PC-3 (cell line): ENCODE data around the gene TCERG1L. TPM values are rescaled to one million over a fixed set of nuclear protein-coding genes. Genes with fewer than 3 reads are reported as not detected.

Source experiments
- ATAC-seq: fragments of 200-7000 bp; cut with Tn5 transposase; 2 replicates; pipeline ENCODE4 v1.9.1; 2020; ENCODE audit warnings: mild to moderate bottlenecking, moderate library complexity
- BruUV-seq: library from RNA; stranded (reverse); fragments of 400-500 nt; replicated peaks from 2 replicates; lab custom pipeline; 2021; lab: Mats Ljungman, UMichigan
- CTCF ChIA-PET: fragments of 300-600 bp; sonication (Branson Sonifier 250); formaldehyde crosslinking; loops from one replicate; lab custom pipeline; 2022; ENCODE audit warnings: antibody characterized with exemption; lab: Charles Lee
- POLR2A ChIA-PET: fragments of 300-600 bp; sonication (Branson Sonifier 250); formaldehyde crosslinking; loops from one replicate; lab custom pipeline; 2022; ENCODE audit warnings: antibody characterized with exemption; ENCODE audit not compliant: unreplicated experiment; lab: Charles Lee
- DNase-seq: peaks from one replicate; pipeline ENCODE4 v3.0.0-alpha.2; 2015
- H2AFZ ChIP-seq: fragments of 300-600 bp; sonication (generic); 2 replicates; pipeline ENCODE4 v1.6.0; 2016; ENCODE audit warnings: antibody characterized with exemption, low read length
- H3F3A ChIP-seq: fragments of 300-600 bp; sonication (generic); one replicate; pipeline ENCODE4 v1.6.0; 2017; ENCODE audit warnings: antibody characterized with exemption, low read length, control low read depth, mild to moderate bottlenecking; ENCODE audit not compliant: unreplicated experiment
- H3K27ac ChIP-seq: fragments of 300-600 bp; sonication (generic); 2 replicates; pipeline ENCODE4 v1.5.1; 2016; ENCODE audit warnings: mild to moderate bottlenecking, low read length
- H3K27me3 ChIP-seq: fragments of 300-600 bp; sonication (generic); 2 replicates; pipeline ENCODE4 v1.6.1; 2016; ENCODE audit warnings: low read length, mixed read lengths
- H3K36me3 ChIP-seq: fragments of 300-600 bp; sonication (generic); 2 replicates; pipeline ENCODE4 v1.6.1; 2016; ENCODE audit warnings: low read depth, mixed run types, low read length, mixed read lengths
- H3K4me1 ChIP-seq: fragments of 300-600 bp; sonication (generic); 2 replicates; pipeline ENCODE4 v1.5.1; 2016; ENCODE audit warnings: low read length; ENCODE audit not compliant: insufficient read depth
- H3K4me2 ChIP-seq: fragments of 300-600 bp; sonication (generic); 2 replicates; pipeline ENCODE4 v1.6.0; 2016; ENCODE audit warnings: low read length
- H3K4me3 ChIP-seq: fragments of 300-600 bp; sonication (generic); 2 replicates; pipeline ENCODE4 v1.5.1; 2016; ENCODE audit warnings: mild to moderate bottlenecking, low read length, mixed read lengths
- H3K79me2 ChIP-seq: fragments of 300-600 bp; sonication (generic); 2 replicates; pipeline ENCODE4 v1.6.1; 2017; ENCODE audit warnings: low read length, mixed read lengths
- H3K9ac ChIP-seq: fragments of 300-600 bp; sonication (generic); 2 replicates; pipeline ENCODE4 v1.6.0; 2016; ENCODE audit warnings: mild to moderate bottlenecking, low read length
- H3K9me2 ChIP-seq: fragments of 300-600 bp; sonication (generic); replicated peaks from 2 replicates; pipeline ENCODE4 v1.6.1; 2016; ENCODE audit warnings: mixed run types, low read length, mixed read lengths
- H3K9me3 ChIP-seq: fragments of 300-600 bp; sonication (generic); 2 replicates; pipeline ENCODE4 v1.6.1; 2016; ENCODE audit warnings: low read length, mixed read lengths
- H4K20me1 ChIP-seq: fragments of 300-600 bp; sonication (generic); 2 replicates; pipeline ENCODE4 v1.6.1; 2016; ENCODE audit warnings: low read length, mixed read lengths
- CTCF ChIP-seq: fragments of 300-600 bp; sonication (generic); conservative IDR thresholded peaks from 2 replicates; pipeline ENCODE4 v1.5.1; 2017; ENCODE audit warnings: antibody characterized with exemption, low read depth, mild to moderate bottlenecking, low read length
- EZH2 ChIP-seq: fragments of 300-600 bp; sonication (generic); IDR thresholded peaks from one replicate; pipeline ENCODE4 v1.6.1; 2017; ENCODE audit warnings: antibody characterized with exemption, mild to moderate bottlenecking, low read length; ENCODE audit not compliant: unreplicated experiment
- EZH2phosphoT487 ChIP-seq: fragments of 300-600 bp; sonication (generic); IDR thresholded peaks from 2 replicates; pipeline ENCODE4 v1.6.1; 2018; ENCODE audit warnings: mild to moderate bottlenecking, antibody characterized with exemption, low read length, borderline replicate concordance
- intact Hi-C: fragments of 100-400 bp; cut with micrococcal nuclease; formaldehyde crosslinking; loops from 2 replicates; pipeline ENCODE4 v1.9.0; 2023
- total RNA-seq: library from RNA; depleted of rRNA; stranded (reverse); fragments of >200 nt; gene quantifications from 2 replicates; pipeline ENCODE4 v1.2.3, GENCODE V29; 2014

TCERG1L gene
- total RNA-seq, 1 experiment from 2014 or later, result not detected

- Histone ChIP-seq H3K9me3 (no peaks in the 10 kb centered on the region), H3K9ac (no peak overlapping the region), H3K4me2 (no peak overlapping the region), H3K27ac (no peak overlapping the region), H2AFZ (no peak overlapping the region), H3K4me1 (no peaks in the 10 kb centered on the region), H4K20me1 (no peaks in the 10 kb centered on the region), H3K4me3 (no peak overlapping the region), H3K36me3 (no peaks in the 10 kb centered on the region), H3F3A (no peaks in the 10 kb centered on the region), H3K27me3 (no peaks in the 10 kb centered on the region), H3K79me2 (no peaks in the 10 kb centered on the region), H3K9me2 (no peaks in the 10 kb centered on the region)
- no TSS peak for BruUV-seq
- no peak for ATAC-seq
- ChIA-PET CTCF (no interaction called here), POLR2A (no interaction called here)
- intact Hi-C loops, result no loop called here
- DNase-seq, result no peak
- TF ChIP-seq EZH2, result no peak
- no peak for TF ChIP-seq CTCF
These were observed 219.8 kb downstream of the TCERG1L start for GRCh38 chr10:131091682-131092081.

DNA sequence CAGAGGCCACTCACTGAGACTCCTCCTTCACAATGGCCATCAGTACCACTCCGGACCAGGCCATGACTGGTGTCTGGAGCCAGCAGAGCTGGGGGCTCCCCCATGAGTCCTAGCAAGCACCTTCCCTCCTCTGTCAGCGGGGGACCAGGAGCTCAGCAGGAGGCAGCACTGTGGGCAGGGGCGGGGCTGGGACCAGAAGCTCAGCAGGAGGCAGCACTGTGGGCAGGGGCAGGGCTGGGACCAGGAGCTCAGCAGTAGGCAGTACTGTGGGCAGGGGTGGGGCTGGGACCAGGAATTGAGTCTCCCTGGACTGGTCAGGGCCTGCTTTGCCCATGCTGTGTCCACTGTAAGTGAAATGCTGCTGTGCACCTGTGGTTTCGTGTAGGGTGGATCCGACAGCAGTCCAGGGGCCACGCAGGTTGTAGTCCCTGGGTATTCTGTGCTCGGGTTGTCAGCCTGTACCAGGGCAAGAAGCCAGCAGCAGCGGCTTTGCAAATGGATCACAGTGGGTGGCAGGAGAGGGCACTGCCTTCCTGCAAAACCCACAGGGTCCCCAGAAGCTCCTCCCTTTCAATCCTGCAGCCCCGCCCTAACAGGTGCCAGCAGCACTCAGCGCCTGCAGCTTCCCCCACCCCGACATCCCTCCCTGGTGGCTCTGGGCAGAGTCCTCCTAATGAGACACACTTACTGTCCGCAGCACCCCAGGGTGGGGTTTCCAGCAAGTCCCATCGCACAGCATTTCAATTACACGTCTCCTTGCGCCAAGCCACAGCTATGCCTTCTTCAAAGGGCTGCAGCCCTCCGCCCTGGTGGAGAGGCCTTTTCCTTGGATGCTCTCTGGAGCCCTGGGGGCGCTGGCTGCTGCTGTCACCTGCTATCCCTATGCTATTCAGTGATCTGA is 220.5 kb downstream of the TCERG1L start:
- Histone ChIP-seq H3K4me1 (no peaks in the 10 kb centered on the region), H3K9ac (no peak overlapping the region), H3K27me3 (no peaks in the 10 kb centered on the region), H2AFZ (no peak overlapping the region), H3K27ac (no peak overlapping the region), H3K4me3 (no peak overlapping the region), H4K20me1 (no peaks in the 10 kb centered on the region), H3K9me2 (no peaks in the 10 kb centered on the region), H3K79me2 (no peaks in the 10 kb centered on the region), H3K36me3 (no peaks in the 10 kb centered on the region), H3K9me3 (no peaks in the 10 kb centered on the region), H3F3A (no peaks in the 10 kb centered on the region), H3K4me2 (no peak overlapping the region)
- CTCF ChIA-PET, result no interaction called here
- no TSS peak for BruUV-seq
- POLR2A ChIA-PET, result no interaction called here
- DNase-seq (no peak), ATAC-seq (no peak)
- intact Hi-C loops, result no loop called here
- TF ChIP-seq EZH2phosphoT487, result no peak
- no peak for TF ChIP-seq EZH2
- TF ChIP-seq CTCF, result no peak

GRCh38 chr10:131089861-131090260 is 221.7 kb downstream of the TCERG1L start:
- Histone ChIP-seq H3K9me2 (no peaks in the 10 kb centered on the region), H3K4me1 (no peaks in the 10 kb centered on the region), H3K27me3 (no peaks in the 10 kb centered on the region), H2AFZ (no peak overlapping the region), H3K4me3 (no peak overlapping the region), H3K4me2 (no peak overlapping the region), H3F3A (no peaks in the 10 kb centered on the region), H3K36me3 (no peaks in the 10 kb centered on the region), H3K27ac (no peak overlapping the region), H3K9me3 (no peaks in the 10 kb centered on the region), H3K79me2 (no peaks in the 10 kb centered on the region), H3K9ac (no peak overlapping the region), H4K20me1 (no peaks in the 10 kb centered on the region)
- DNase-seq, result no peak
- BruUV-seq, result no TSS peak
- POLR2A ChIA-PET, result no interaction called here
- TF ChIP-seq EZH2phosphoT487 (no peak), CTCF (no peak), EZH2 (no peak)
- intact Hi-C loops, result no loop called here
- no peak for ATAC-seq
- CTCF ChIA-PET, result no interaction called here
